ENCODE data around the gene SYT8.
A peak's percentile ranks its signal among the peaks of the same experiment; 100 is the strongest.
"Not testable (repeated sequence)": the region's sequence is repeated elsewhere in the genome, so short reads cannot be mapped to it uniquely, and the experiment has no call there.

SYT8 gene

GRCh38 chr11:1861435-1862411, 26.9 kb downstream of the SYT8 start:
- no peak for DNase-seq

- no peak for DNase-seq
Measured at GRCh38 chr11:1862588-1863351, 28.0 kb downstream of the SYT8 start.

- DNase-seq, result no peak
Measured at GRCh38 chr11:1863352-1864216, 28.8 kb downstream of the SYT8 start.

- DNase-seq, result no peak
Measured at GRCh38 chr11:1864231-1864630, 29.4 kb downstream of the SYT8 start.

GRCh38 chr11:1864831-1865665, 30.3 kb downstream of the SYT8 start:
- DNase-seq, result no peak

GRCh38 chr11:1866226-1866625, 31.4 kb downstream of the SYT8 start:
- no peak for DNase-seq

GRCh38 chr11:1866776-1867175, 32.0 kb downstream of the SYT8 start:
- DNase-seq, result no peak

- no peak for DNase-seq
Measured at GRCh38 chr11:1867381-1867780, 32.6 kb downstream of the SYT8 start.

GRCh38 chr11:1868056-1868635, 33.4 kb downstream of the SYT8 start:
- no peak for DNase-seq

- no peak for DNase-seq
Measured at GRCh38 chr11:1868636-1869291, 34.0 kb downstream of the SYT8 start.

- no peak for DNase-seq
Measured at GRCh38 chr11:1869427-1870325, 34.9 kb downstream of the SYT8 start.

GRCh38 chr11:1870326-1870696, 35.5 kb downstream of the SYT8 start:
- DNase-seq, result no peak

GRCh38 chr11:1870721-1871466, 36.1 kb downstream of the SYT8 start:
- peak; percentile 59 for DNase-seq

- no peak for DNase-seq
Measured at GRCh38 chr11:1871531-1871930, 36.7 kb downstream of the SYT8 start.

- no peak for DNase-seq
Measured at GRCh38 chr11:1872267-1872985, 37.6 kb downstream of the SYT8 start.

GRCh38 chr11:1873048-1873812, 38.4 kb downstream of the SYT8 start:
- DNase-seq, result no peak

GRCh38 chr11:1873813-1874150, 39.0 kb downstream of the SYT8 start:
- not testable (repeated sequence) for DNase-seq

Data from CD4-positive, alpha-beta T cell treated with Interleukin-10 for 1 hour (primary cell).